ENCODE results near the gene SALL3. TPM values are rescaled to one million over a fixed set of nuclear protein-coding genes. Genes with fewer than 3 reads are reported as not detected.

The SALL3 gene
- total RNA-seq, 6 donors from 2014 or later, result 0.11 to 0.24 TPM; not detected in 4

- DNase-seq (peak in 1 of 2 donors; percentile 74), ATAC-seq (ENCODE audit: low FRiP score in 2 of 2) (no peak)
- 4% methylated on average over 36 to 52 of the region's 80 CpGs for WGBS, 2 donors
- no peak overlapping the region for H3K27ac ChIP-seq
- no peaks in the 10 kb centered on the region for H3K9me3 ChIP-seq
- no peaks in the 10 kb centered on the region for H3K36me3 ChIP-seq
- no peak for TF ChIP-seq EP300 (IDR thresholded peaks at IDR 0.05)
- no peak for TF ChIP-seq POLR2A (IDR thresholded peaks at IDR 0.05)
- no peak for TF ChIP-seq CTCF (IDR thresholded peaks at IDR 0.05)
- TF ChIP-seq POLR2AphosphoS5 (IDR thresholded peaks at IDR 0.05), result no peak
- H3K4me3 ChIP-seq, result peak overlapping the region in 2 of 4 donors; percentile 14 to 19
- H3K4me1 ChIP-seq, result peaks cover 23 to 44% (median 29%) of the 10 kb centered on the region in 4 donors
- H3K27me3 ChIP-seq, result peaks cover 0 to 69% (median 39%) of the 10 kb centered on the region in 4 donors
Observed at GRCh38 chr18:78978349-78979055, 1.1 kb upstream of the SALL3 start.

GRCh38 chr18:78979056-78979729 lies 425 bp upstream of the SALL3 start:
- peaks cover 0 to 65% (median 32%) of the 10 kb centered on the region in 4 donors for H3K27me3 ChIP-seq
- H3K4me3 ChIP-seq, result peak overlapping the region in 2 of 4 donors; percentile 14 to 19
- no peaks in the 10 kb centered on the region for H3K36me3 ChIP-seq
- peaks cover 17 to 37% (median 22%) of the 10 kb centered on the region in 4 donors for H3K4me1 ChIP-seq
- TF ChIP-seq CTCF (IDR thresholded peaks at IDR 0.05) (no peak), POLR2A (IDR thresholded peaks at IDR 0.05) (no peak), EP300 (IDR thresholded peaks at IDR 0.05) (no peak), POLR2AphosphoS5 (IDR thresholded peaks at IDR 0.05) (no peak)
- 0% methylated on average over 4 to 11 of the region's 98 CpGs for WGBS, 2 donors
- ATAC-seq (ENCODE audit: low FRiP score in 2 of 2), result no peak
- no peaks in the 10 kb centered on the region for H3K9me3 ChIP-seq
- DNase-seq, result peak in 1 of 2 donors; percentile 74
- H3K27ac ChIP-seq, result no peak overlapping the region

DNA sequence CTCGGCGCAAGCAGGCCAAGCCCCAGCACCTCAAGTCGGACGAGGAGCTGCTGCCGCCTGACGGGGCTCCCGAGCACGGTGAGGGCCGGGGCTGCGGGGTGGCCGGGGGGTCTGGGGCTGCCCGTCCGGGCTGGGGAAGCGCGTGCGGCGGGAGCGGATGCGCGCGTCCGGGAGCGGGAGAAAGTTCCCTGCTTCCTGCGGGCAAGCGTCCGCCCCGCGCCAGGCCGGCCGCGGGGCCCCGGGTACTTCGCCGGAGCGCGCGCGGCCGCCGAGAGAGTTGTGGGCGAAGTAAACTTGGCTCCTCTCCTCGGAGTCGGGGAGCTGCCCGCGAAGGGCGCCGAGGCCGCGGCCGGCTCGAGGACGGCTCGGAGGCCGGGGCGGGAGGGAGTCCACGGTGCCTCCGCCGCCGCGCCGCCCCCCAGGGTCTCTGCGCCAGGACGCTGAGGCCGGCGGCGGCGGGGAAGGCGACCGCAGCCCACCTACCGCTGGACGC lies 707 bp downstream of the SALL3 start:
- TF ChIP-seq CTCF (IDR thresholded peaks at IDR 0.05), result no peak
- no peak for TF ChIP-seq EP300 (IDR thresholded peaks at IDR 0.05)
- no peak for TF ChIP-seq POLR2AphosphoS5 (IDR thresholded peaks at IDR 0.05)
- DNase-seq (peak in 1 of 2 donors; percentile 76), ATAC-seq (ENCODE audit: low FRiP score in 2 of 2) (no peak)

DNA sequence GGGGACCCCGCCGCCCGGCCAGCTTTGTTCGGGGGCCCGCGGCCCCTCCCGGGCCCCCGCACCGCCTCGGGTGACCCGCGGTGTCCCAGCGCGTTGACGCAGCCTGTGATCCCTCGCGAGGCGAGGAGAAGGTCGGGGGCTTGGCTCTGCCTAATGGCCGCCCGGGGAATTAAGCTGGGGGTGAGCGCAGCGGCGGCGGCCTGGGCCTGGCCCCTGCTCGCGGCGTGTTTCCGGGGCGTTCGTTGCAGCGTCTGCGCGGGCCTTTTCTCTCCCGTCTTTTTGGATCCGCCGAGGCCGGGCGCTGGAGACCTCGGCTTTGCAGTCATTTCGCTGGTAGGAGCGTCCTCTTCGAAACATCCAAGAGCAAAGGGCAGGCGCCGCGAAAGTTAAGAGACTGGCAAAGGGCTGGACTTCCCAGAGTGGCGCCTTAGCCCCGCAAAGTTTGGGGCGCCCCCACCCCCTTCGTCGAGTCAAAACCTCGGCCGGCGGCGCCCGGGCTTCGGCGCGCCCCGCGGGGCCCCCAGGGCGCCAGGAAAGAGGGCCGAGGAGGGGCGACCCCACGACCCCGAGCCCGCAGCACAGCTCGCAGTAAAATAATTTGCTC lies 1.3 kb downstream of the SALL3 start:
- DNase-seq, result peak in 1 of 2 donors; percentile 71
- TF ChIP-seq POLR2AphosphoS5 (IDR thresholded peaks at IDR 0.05), result no peak
- TF ChIP-seq EP300 (IDR thresholded peaks at IDR 0.05), result no peak
- TF ChIP-seq POLR2A (IDR thresholded peaks at IDR 0.05), result no peak
- TF ChIP-seq CTCF (IDR thresholded peaks at IDR 0.05), result no peak
- WGBS, 2 donors, result 2 to 3% methylated on average over 8 to 56 of the region's 68 CpGs
- H3K27ac ChIP-seq, result no peak overlapping the region
- peak overlapping the region in 2 of 4 donors; percentile 7 to 21 for H3K4me3 ChIP-seq
- peaks cover 14 to 32% (median 19%) of the 10 kb centered on the region in 4 donors for H3K4me1 ChIP-seq
- H3K36me3 ChIP-seq, result no peaks in the 10 kb centered on the region
- no peak for ATAC-seq (ENCODE audit: low FRiP score in 2 of 2)
- H3K9me3 ChIP-seq, result no peaks in the 10 kb centered on the region
- peaks cover 0 to 63% (median 25%) of the 10 kb centered on the region in 4 donors for H3K27me3 ChIP-seq

More for the DNA sequence above, 707 bp downstream of the SALL3 start:
- WGBS, 2 donors, result 0 to 7% methylated on average over 11 to 40 of the region's 71 CpGs
- Histone ChIP-seq H3K27ac (no peak overlapping the region), H3K27me3 (peaks cover 0 to 62% (median 26%) of the 10 kb centered on the region in 4 donors), H3K36me3 (no peaks in the 10 kb centered on the region), H3K4me1 (peaks cover 14 to 32% (median 19%) of the 10 kb centered on the region in 4 donors), H3K9me3 (no peaks in the 10 kb centered on the region), H3K4me3 (peak overlapping the region in 2 of 4 donors; percentile 7 to 21)
